T-helper 1 cell treated with Interleukin-12 subunit alpha and Interleukin-12 subunit beta and Interleukin-4 antibody, amounts not matched to agents 30 μg/mL and 1 μg/mL, for 36 hours (primary cell): ENCODE results near the gene MYL5.
A peak's percentile ranks its signal among the peaks of the same experiment; 100 is the strongest.

ENCODE experiments used
- H3K27ac Mint-ChIP-seq: one replicate; pipeline ENCODE4 v1.8.0; 2021; ENCODE audit warnings: mild to moderate bottlenecking, mixed read lengths
- H3K27me3 Mint-ChIP-seq: one replicate; pipeline ENCODE4 v1.8.0; 2021; ENCODE audit warnings: low read depth, mixed read lengths
- H3K36me3 Mint-ChIP-seq: one replicate; pipeline ENCODE4 v1.8.0; 2021; ENCODE audit warnings: low read depth, mixed read lengths
- H3K4me1 Mint-ChIP-seq: one replicate; pipeline ENCODE4 v1.8.0; 2021; ENCODE audit warnings: low read depth, mixed read lengths
- H3K4me3 Mint-ChIP-seq: one replicate; pipeline ENCODE4 v1.8.0; 2021; ENCODE audit warnings: mild to moderate bottlenecking, moderate library complexity, mixed read lengths
- H3K9me3 Mint-ChIP-seq: one replicate; pipeline ENCODE4 v1.8.0; 2021; ENCODE audit warnings: mixed read lengths

Gene MYL5

DNA sequence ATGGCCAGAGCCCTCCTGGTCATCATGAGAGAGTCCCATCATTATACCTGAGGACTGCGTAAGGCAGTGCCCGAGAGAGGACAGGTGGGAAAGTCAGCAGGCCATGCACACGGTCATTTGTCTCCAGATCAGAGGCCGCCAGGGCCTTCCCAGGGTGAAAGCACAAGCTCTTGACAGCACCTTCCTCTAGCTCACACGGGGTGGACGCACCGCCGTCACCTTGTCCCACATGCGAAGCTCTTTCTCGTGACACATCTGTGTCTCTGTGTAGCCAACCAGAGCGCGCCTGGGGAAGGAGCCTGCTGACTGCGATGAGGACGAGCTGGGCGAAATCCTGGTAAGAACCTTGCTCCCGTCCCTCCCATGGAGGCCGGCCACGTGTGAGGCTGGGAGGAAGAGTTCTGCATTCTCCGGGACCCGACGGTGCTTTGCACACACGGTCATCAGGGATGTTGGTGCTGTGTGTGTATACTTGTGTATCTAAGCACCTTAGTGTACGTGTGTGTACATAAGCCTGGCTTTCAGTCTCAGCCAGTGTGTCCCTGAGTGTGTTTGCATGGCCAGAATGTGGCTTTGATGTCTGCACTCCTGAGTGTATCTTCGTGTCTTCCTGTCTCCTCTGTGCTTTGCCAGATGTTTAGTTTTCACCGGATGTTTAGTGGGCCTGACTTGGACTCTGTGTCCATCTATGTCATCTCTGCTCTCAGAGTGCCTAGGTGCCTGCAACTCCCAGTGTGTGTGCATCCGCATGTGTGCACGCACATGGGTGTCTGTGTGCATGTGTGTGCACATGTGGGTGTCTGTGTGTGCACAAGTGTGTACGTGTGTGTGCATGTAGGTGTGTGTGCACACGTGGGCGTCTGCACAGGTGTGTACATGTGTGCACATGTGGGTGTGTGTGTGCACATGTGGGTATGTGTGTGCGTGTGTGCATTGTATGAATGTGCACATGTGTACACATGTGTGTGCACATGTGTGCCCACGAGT is 15.4 kb upstream of the MYL5 start:
- Mint-ChIP-seq H3K4me3 (no peak overlapping the region), H3K27ac (no peak overlapping the region), H3K27me3 (no peaks in the 10 kb centered on the region), H3K4me1 (peaks cover 2% of the 10 kb centered on the region), H3K9me3 (peaks cover 10% of the 10 kb centered on the region), H3K36me3 (peaks cover 6% of the 10 kb centered on the region)

GRCh38 chr4:659851-660250 is 14.5 kb upstream of the MYL5 start:
- H3K36me3 Mint-ChIP-seq = peaks cover 6% of the 10 kb centered on the region
- H3K4me3 Mint-ChIP-seq = no peak overlapping the region
- peaks cover 10% of the 10 kb centered on the region for H3K9me3 Mint-ChIP-seq
- no peak overlapping the region for H3K27ac Mint-ChIP-seq
- peaks cover 4% of the 10 kb centered on the region for H3K4me1 Mint-ChIP-seq
- H3K27me3 Mint-ChIP-seq = no peaks in the 10 kb centered on the region

- H3K4me3 Mint-ChIP-seq = peak overlapping the region; percentile 43
- H3K4me1 Mint-ChIP-seq = peaks cover 4% of the 10 kb centered on the region
- peaks cover 6% of the 10 kb centered on the region for H3K36me3 Mint-ChIP-seq
- H3K27me3 Mint-ChIP-seq = no peaks in the 10 kb centered on the region
- no peak overlapping the region for H3K27ac Mint-ChIP-seq
- H3K9me3 Mint-ChIP-seq = peaks cover 10% of the 10 kb centered on the region
Measured at GRCh38 chr4:660401-660800, 13.9 kb upstream of the MYL5 start.

GRCh38 chr4:661231-661630 is 13.1 kb upstream of the MYL5 start:
- Mint-ChIP-seq H3K36me3 (peaks cover 6% of the 10 kb centered on the region), H3K9me3 (peaks cover 10% of the 10 kb centered on the region), H3K4me3 (no peak overlapping the region), H3K27ac (no peak overlapping the region), H3K4me1 (peaks cover 4% of the 10 kb centered on the region), H3K27me3 (no peaks in the 10 kb centered on the region)

- peaks cover 4% of the 10 kb centered on the region for H3K4me1 Mint-ChIP-seq
- H3K27ac Mint-ChIP-seq = peak overlapping the region; percentile 6
- peaks cover 6% of the 10 kb centered on the region for H3K36me3 Mint-ChIP-seq
- H3K27me3 Mint-ChIP-seq = no peaks in the 10 kb centered on the region
- H3K4me3 Mint-ChIP-seq = peak overlapping the region; percentile 79
- H3K9me3 Mint-ChIP-seq = peaks cover 10% of the 10 kb centered on the region
Measured at GRCh38 chr4:661881-662761, 12.2 kb upstream of the MYL5 start.

GRCh38 chr4:663046-663437 is 11.3 kb upstream of the MYL5 start:
- peaks cover 6% of the 10 kb centered on the region for H3K36me3 Mint-ChIP-seq
- H3K27ac Mint-ChIP-seq = peak overlapping the region; percentile 57
- peak overlapping the region; percentile 79 for H3K4me3 Mint-ChIP-seq
- peaks cover 10% of the 10 kb centered on the region for H3K9me3 Mint-ChIP-seq
- peaks cover 4% of the 10 kb centered on the region for H3K4me1 Mint-ChIP-seq
- no peaks in the 10 kb centered on the region for H3K27me3 Mint-ChIP-seq

GRCh38 chr4:663438-664428 is 10.6 kb upstream of the MYL5 start:
- peak overlapping the region; percentile 82 for H3K27ac Mint-ChIP-seq
- peaks cover 10% of the 10 kb centered on the region for H3K9me3 Mint-ChIP-seq
- H3K36me3 Mint-ChIP-seq = peaks cover 6% of the 10 kb centered on the region
- H3K4me3 Mint-ChIP-seq = peak overlapping the region; percentile 82
- no peaks in the 10 kb centered on the region for H3K27me3 Mint-ChIP-seq
- H3K4me1 Mint-ChIP-seq = peaks cover 4% of the 10 kb centered on the region

- peaks cover 10% of the 10 kb centered on the region for H3K9me3 Mint-ChIP-seq
- peaks cover 6% of the 10 kb centered on the region for H3K36me3 Mint-ChIP-seq
- no peak overlapping the region for H3K27ac Mint-ChIP-seq
- peaks cover 4% of the 10 kb centered on the region for H3K4me1 Mint-ChIP-seq
- H3K27me3 Mint-ChIP-seq = no peaks in the 10 kb centered on the region
- H3K4me3 Mint-ChIP-seq = peak overlapping the region; percentile 7
Measured at GRCh38 chr4:664713-665231, 9.6 kb upstream of the MYL5 start.

- Mint-ChIP-seq H3K9me3 (peaks cover 6% of the 10 kb centered on the region), H3K4me3 (no peak overlapping the region), H3K36me3 (peaks cover 4% of the 10 kb centered on the region), H3K4me1 (peaks cover 2% of the 10 kb centered on the region), H3K27me3 (no peaks in the 10 kb centered on the region), H3K27ac (no peak overlapping the region)
Measured at GRCh38 chr4:665381-665750, 9.0 kb upstream of the MYL5 start.

- Mint-ChIP-seq H3K36me3 (peaks cover 6% of the 10 kb centered on the region), H3K9me3 (peaks cover 2% of the 10 kb centered on the region), H3K4me1 (peaks cover 2% of the 10 kb centered on the region), H3K27ac (no peak overlapping the region), H3K4me3 (no peak overlapping the region), H3K27me3 (no peaks in the 10 kb centered on the region)
Measured at GRCh38 chr4:665751-666435, 8.4 kb upstream of the MYL5 start.

- Mint-ChIP-seq H3K27me3 (no peaks in the 10 kb centered on the region), H3K27ac (no peak overlapping the region), H3K9me3 (no peaks in the 10 kb centered on the region), H3K4me1 (peaks cover 2% of the 10 kb centered on the region), H3K4me3 (no peak overlapping the region), H3K36me3 (peaks cover 6% of the 10 kb centered on the region)
Measured at GRCh38 chr4:666436-666810, 7.9 kb upstream of the MYL5 start.

DNA sequence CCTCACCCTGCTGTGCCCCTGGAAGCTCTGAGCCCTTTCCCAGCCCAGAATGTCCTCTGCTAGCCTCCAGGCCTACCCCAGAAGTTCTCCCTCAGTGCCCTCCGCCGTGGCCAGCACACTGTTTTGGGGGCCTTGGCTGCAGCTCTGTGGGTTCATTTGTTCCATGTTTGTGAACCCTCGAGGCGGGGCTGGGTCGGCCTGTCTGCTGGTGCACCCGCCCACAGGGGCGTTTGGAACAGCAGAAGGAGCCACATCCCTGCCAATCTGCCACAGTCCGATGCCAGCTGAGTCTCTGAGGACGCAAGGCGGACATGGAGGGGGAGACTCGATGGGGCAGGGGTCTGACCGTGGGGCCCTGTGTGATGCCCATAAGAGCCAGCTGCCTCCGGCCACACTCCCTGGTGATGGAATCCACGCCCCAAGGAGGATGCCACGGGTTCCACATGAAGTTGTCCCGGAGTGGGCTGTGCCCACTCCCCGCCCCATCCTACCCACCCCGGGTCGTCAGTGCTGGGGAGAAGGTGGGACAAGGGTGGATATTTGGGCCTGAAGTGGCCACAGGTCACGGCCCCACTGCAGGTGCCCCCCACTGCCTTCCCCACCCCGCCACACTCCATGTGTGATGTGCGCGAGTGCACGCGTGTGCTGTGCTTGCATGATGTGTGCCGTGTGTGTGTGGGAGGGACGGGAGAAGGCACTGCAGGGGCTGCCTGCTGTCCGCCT is 7.4 kb upstream of the MYL5 start:
- peaks cover 9% of the 10 kb centered on the region for H3K36me3 Mint-ChIP-seq
- no peaks in the 10 kb centered on the region for H3K27me3 Mint-ChIP-seq
- H3K4me1 Mint-ChIP-seq = peaks cover 2% of the 10 kb centered on the region
- H3K9me3 Mint-ChIP-seq = no peaks in the 10 kb centered on the region
- H3K27ac Mint-ChIP-seq = no peak overlapping the region
- no peak overlapping the region for H3K4me3 Mint-ChIP-seq

- Mint-ChIP-seq H3K27ac (peak overlapping the region; percentile 42), H3K9me3 (no peaks in the 10 kb centered on the region), H3K36me3 (peaks cover 13% of the 10 kb centered on the region), H3K4me1 (peaks cover 2% of the 10 kb centered on the region), H3K4me3 (no peak overlapping the region), H3K27me3 (no peaks in the 10 kb centered on the region)
Measured at GRCh38 chr4:667545-667925, 6.8 kb upstream of the MYL5 start.
